Activated naive CD8-positive, alpha-beta T cell treated with anti-CD3 and anti-CD28 coated beads for 36 hours (primary cell): ENCODE measurements around the gene RNF112. TPM values are rescaled to one million over a fixed set of nuclear protein-coding genes. Genes with fewer than 3 reads are reported as not detected.
"Not testable (repeated sequence)": the region's sequence is repeated elsewhere in the genome, so short reads cannot be mapped to it uniquely, and the experiment has no call there.

Experiments
- DNase-seq: peaks from one replicate; pipeline ENCODE4 v3.0.0; 2021
- H3K27ac Mint-ChIP-seq: one replicate; pipeline ENCODE4 v1.8.0; 2022; ENCODE audit warnings: mild to moderate bottlenecking, moderate library complexity, mixed read lengths
- H3K27me3 Mint-ChIP-seq: one replicate; pipeline ENCODE4 v1.8.0; 2022; ENCODE audit warnings: mild to moderate bottlenecking, mixed read lengths
- H3K36me3 Mint-ChIP-seq: one replicate; pipeline ENCODE4 v1.8.0; 2021; ENCODE audit warnings: mild to moderate bottlenecking, mixed read lengths
- H3K4me1 Mint-ChIP-seq: one replicate; pipeline ENCODE4 v1.8.0; 2021; ENCODE audit warnings: mixed read lengths
- H3K4me3 Mint-ChIP-seq: one replicate; pipeline ENCODE4 v1.8.0; 2022; ENCODE audit warnings: mild to moderate bottlenecking, moderate library complexity, mixed read lengths
- H3K9me3 Mint-ChIP-seq: one replicate; pipeline ENCODE4 v1.8.0; 2022; ENCODE audit warnings: mixed read lengths
- total RNA-seq, 2 experiments: library from RNA; stranded (reverse); gene quantifications; one replicate each; pipeline ENCODE4 v1.2.3, GENCODE V29; 2021

RNF112 gene
- total RNA-seq, 2 experiments from 2014 or later = 0.10 TPM; not detected in 1

DNA sequence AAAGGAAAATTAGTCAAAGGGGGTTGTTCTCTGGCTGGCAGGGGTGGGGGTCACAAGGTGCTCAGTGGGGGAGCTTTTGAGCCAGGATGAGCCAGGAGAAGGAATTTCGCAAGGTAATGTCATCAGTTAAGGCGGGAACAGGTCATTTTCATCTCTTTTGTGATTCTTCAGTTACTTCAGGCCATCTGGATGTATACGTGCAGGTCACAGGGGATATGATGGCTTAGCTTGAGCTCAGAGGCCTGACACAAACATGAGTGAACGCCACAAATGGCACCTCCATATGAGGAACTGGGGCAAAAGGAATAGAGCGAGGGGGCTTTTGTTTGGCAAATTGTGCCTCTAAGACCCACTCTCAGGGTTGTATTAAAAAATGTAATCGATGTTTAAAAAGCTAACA is 47.4 kb downstream of the RNF112 start:
- not testable (repeated sequence) for H3K27ac Mint-ChIP-seq, H3K27me3 Mint-ChIP-seq, H3K4me3 Mint-ChIP-seq, H3K36me3 Mint-ChIP-seq, H3K9me3 Mint-ChIP-seq, DNase-seq
- H3K4me1 Mint-ChIP-seq = peaks cover 28% of the 10 kb centered on the region

DNA sequence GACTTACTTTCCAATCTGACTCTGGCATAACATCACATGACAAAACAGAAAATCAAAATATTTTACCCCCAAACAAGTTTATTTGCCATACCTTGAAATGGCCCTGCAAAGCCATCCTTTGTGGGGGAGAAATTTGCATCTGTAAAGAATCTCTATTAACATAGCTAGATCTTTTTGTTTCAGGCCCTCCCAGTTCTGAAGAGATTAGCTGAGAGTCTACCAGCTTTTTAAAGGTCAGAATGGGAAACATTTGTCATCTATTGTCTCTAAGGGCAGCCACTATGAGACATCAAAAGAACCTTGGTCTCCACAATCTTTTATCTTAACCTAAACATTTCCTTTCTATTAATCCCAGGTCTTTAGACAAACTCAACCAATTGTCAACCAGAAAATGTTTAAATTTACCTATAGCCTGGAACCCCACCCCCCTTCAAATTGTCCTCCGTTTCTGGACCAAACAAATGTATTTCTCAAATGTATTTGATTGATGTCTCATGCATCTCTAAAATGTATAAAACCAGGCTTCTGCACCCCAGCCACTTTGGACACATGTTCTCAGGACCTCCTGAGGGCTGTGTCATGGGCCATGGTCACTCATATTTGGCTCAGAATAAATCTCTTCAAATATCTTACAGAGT is 48.1 kb downstream of the RNF112 start:
- not testable (repeated sequence) for H3K4me3 Mint-ChIP-seq, H3K27me3 Mint-ChIP-seq, H3K9me3 Mint-ChIP-seq, H3K36me3 Mint-ChIP-seq, DNase-seq, H3K27ac Mint-ChIP-seq
- H3K4me1 Mint-ChIP-seq = peaks cover 32% of the 10 kb centered on the region

DNA sequence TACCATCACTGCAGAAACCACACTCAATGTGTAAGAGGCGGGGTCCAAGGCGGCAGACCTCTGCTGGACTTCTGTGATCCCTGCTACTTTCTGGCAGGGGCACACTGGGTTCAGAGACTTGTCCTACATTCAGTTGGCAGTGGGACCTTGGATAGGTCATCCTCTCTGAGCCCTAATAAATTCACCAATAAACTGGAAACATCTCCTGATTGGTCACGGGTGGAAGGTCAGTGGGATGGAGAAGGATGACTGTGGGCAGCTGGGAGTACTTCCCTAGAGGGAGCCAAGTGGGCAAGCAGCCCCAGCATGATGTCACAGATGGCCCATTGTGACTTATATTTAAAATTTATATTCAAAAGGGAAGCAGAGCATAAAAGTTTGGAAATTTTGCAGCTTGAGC is 49.7 kb downstream of the RNF112 start:
- no peaks in the 10 kb centered on the region for H3K27me3 Mint-ChIP-seq
- DNase-seq = no peak
- no peaks in the 10 kb centered on the region for H3K36me3 Mint-ChIP-seq
- H3K4me3 Mint-ChIP-seq = no peak overlapping the region
- no peak overlapping the region for H3K27ac Mint-ChIP-seq
- peaks cover 32% of the 10 kb centered on the region for H3K4me1 Mint-ChIP-seq
- no peaks in the 10 kb centered on the region for H3K9me3 Mint-ChIP-seq

DNA sequence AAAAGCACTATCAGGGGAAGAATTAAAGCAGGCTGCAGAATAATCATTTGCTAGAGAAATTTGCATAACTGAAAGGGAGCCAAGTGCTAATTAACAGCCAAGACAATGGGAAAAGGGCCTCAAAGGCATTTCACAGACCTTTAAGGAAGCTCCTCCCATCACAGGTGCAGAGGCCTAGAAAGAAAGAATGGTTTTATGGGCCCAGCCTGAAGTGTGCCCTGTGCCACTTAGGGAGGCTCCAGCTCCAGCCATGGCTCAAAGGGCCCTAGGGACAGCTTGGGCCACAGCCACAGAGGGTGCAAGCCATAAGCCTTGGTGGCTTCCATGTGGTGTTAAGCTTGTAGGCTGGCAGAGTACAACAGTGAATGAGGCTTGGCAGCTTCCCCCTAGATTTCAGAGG is 50.1 kb downstream of the RNF112 start:
- Mint-ChIP-seq H3K27me3 (no peaks in the 10 kb centered on the region), H3K4me3 (no peak overlapping the region), H3K4me1 (peaks cover 32% of the 10 kb centered on the region), H3K36me3 (no peaks in the 10 kb centered on the region), H3K9me3 (no peaks in the 10 kb centered on the region), H3K27ac (no peak overlapping the region)
- no peak for DNase-seq

DNA sequence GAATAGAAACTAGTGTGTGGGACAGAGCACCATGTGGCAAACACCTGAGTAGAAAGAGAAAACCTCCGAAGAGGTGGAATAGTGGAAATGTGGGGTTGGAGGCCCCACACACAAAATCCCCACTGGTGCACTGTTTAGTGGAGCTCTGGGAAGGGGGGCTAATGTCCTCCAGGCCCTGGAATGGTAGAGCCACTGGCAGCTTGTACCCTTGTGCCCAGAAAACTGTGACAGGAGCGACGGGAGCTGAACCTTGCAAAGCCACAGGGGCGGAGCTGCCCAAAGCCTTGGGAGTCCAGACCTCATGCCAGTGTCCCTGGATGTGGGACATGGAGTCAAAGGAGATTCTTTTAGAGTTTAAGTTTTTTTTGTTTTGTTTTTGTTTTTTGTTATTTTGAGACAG is 50.6 kb downstream of the RNF112 start:
- no peak overlapping the region for H3K27ac Mint-ChIP-seq
- no peaks in the 10 kb centered on the region for H3K9me3 Mint-ChIP-seq
- no peaks in the 10 kb centered on the region for H3K36me3 Mint-ChIP-seq
- peaks cover 32% of the 10 kb centered on the region for H3K4me1 Mint-ChIP-seq
- no peaks in the 10 kb centered on the region for H3K27me3 Mint-ChIP-seq
- no peak overlapping the region for H3K4me3 Mint-ChIP-seq
- DNase-seq = no peak

DNA sequence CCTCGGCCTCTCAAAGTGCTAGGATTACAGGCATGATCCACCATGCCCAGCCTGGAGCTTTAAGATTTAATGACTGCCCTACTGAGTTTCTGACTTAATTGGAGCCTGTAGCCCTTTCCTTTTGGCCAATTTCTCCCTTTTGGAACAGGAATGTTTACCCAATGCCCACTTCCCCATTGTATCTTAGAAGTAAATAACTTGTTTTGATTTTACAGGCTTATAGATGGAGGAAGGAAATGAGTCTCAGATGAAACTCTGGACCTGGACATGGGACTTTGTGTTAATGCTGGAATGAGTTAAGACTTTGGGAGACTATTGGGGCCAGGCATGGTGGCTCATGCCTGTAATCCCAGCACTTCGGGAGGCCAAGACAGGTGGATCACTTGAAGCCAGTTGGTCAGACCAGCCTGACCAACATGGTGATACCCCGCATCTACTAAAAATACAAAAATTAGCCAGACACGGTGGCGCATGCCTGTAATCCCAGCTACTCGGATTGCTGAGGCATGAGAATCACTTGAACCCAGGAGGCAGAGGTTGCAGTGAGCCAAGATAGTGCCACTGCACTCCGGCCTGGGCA is 51.5 kb downstream of the RNF112 start:
- peaks cover 30% of the 10 kb centered on the region for H3K4me1 Mint-ChIP-seq
- H3K36me3 Mint-ChIP-seq, H3K9me3 Mint-ChIP-seq, H3K4me3 Mint-ChIP-seq, H3K27me3 Mint-ChIP-seq, H3K27ac Mint-ChIP-seq, DNase-seq: not testable (repeated sequence)

DNA sequence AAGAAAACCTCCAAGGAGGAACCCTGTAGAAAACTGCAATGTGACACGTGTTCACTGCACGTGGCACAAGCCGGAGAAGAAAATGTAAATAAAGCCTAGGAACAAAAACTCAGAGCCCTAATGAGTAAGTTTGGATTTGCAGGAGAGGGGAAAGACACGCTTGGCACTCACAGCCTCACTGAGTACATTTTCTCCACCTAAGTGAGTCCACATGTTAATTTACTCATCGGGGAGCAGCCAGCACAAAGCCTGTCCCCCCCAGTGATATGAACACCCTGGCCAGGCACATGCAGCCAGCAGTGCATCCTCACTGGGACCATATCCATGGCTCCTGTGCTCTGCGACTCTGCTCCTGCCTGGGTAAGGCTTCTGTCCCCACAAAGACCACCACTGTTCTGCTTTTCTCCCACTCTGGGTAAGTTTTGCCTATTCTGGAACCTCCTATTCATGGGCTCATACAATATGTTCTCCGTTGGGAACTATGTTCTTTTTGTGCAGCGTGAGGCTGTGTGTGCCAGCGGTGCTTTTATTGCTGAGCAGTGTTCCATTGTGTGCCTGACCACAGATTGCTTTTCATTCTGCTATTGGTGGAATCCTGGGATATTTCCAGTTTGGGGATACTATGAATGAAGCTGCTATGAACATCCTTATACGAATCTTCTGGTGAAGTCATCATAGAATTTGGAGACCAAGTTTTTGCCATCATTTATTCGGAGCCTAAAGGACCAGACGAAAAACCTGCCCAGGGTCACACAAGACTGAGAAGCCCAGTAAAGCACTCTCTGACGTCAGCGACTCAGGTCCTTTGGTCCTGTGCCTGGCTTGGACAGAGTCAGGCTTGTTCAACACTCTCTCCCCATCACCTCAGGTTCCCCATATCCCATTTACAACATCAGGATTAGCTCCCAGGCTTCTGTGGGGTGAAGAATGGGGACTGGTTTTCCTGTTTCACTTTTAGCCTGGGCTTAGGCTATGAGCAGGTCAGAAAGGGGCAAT is 53.3 kb downstream of the RNF112 start:
- no peaks in the 10 kb centered on the region for H3K27me3 Mint-ChIP-seq
- no peaks in the 10 kb centered on the region for H3K9me3 Mint-ChIP-seq
- H3K4me1 Mint-ChIP-seq = peaks cover 19% of the 10 kb centered on the region
- no peak for DNase-seq
- H3K36me3 Mint-ChIP-seq = no peaks in the 10 kb centered on the region
- H3K4me3 Mint-ChIP-seq = no peak overlapping the region
- H3K27ac Mint-ChIP-seq = no peak overlapping the region

Other genes starting within 250 kb of the RNF112 start
- 1 to 10 TPM; 2.7 to 4.6 TPM for gene EPN2, start 173.9 kb upstream of the RNF112 start, total RNA-seq
- 1 to 10 TPM; 4.7 to 7.3 TPM for gene B9D1, start 48.5 kb upstream of the RNF112 start, total RNA-seq
- gene MAPK7, start 32.7 kb upstream of the RNF112 start, total RNA-seq = 10 to 100 TPM; 14.0 to 16.0 TPM
- gene MFAP4, start 24.0 kb upstream of the RNF112 start, total RNA-seq = under 1 TPM; 0.14 to 0.41 TPM
- gene SLC47A1, start 122.6 kb downstream of the RNF112 start, total RNA-seq = not detected
- 10 to 100 TPM; 22.0 to 26.0 TPM for gene ALDH3A2, start 237.5 kb downstream of the RNF112 start, total RNA-seq